Erythroblast (primary cell): ENCODE results near the gene NEB.

Source experiments
- GATA1 ChIP-seq: IDR thresholded peaks from 2 replicates; pipeline ENCODE4 v1.6.1; 2011; ENCODE audit warnings: low read depth, mild to moderate bottlenecking, control low read depth, low read length, moderate library complexity
- POLR2A ChIP-seq: IDR thresholded peaks from 2 replicates; pipeline ENCODE4 v1.6.1; 2011; ENCODE audit warnings: mild to moderate bottlenecking, low read length

- TF ChIP-seq POLR2A (no peak), GATA1 (no peak)
Observed at GRCh38 chr2:151729415-151729811, 4.9 kb downstream of the NEB start.
